GM23338 (cell line): ENCODE data around the gene KLHDC9. TPM values are rescaled to one million over a fixed set of nuclear protein-coding genes. Genes with fewer than 3 reads are reported as not detected.
"Not testable (repeated sequence)": the region's sequence is repeated elsewhere in the genome, so short reads cannot be mapped to it uniquely, and the experiment has no call there.

ENCODE experiments used
- ATAC-seq: fragments of 200-7000 bp; cut with Tn5 transposase; 3 replicates; pipeline ENCODE4 v1.9.1; 2020
- DNase-seq: peaks from one replicate; pipeline ENCODE4 v3.0.0-alpha.2; 2015; ENCODE audit warnings: low spot score
- H2AFZ ChIP-seq: fragments of 200-600 bp; sonication (generic); 2 replicates; pipeline ENCODE4 v1.8.0; 2016; ENCODE audit warnings: antibody characterized with exemption, mild to moderate bottlenecking, moderate library complexity
- H3F3A ChIP-seq: fragments of 200-600 bp; sonication (generic); replicated peaks from 2 replicates; pipeline ENCODE4 v1.8.0; 2017; ENCODE audit warnings: antibody characterized with exemption, mixed run types, low read depth
- H3K27ac ChIP-seq: fragments of 200-600 bp; sonication (generic); 2 replicates; pipeline ENCODE4 v1.6.1; 2016; ENCODE audit warnings: low read depth
- H3K27me3 ChIP-seq: fragments of 200-600 bp; sonication (generic); 2 replicates; pipeline ENCODE4 v1.8.0; 2016; ENCODE audit warnings: mild to moderate bottlenecking, mixed run types, moderate library complexity; ENCODE audit not compliant: insufficient read depth
- H3K36me3 ChIP-seq: fragments of 200-600 bp; sonication (generic); 2 replicates; pipeline ENCODE4 v1.8.0; 2016; ENCODE audit warnings: mild to moderate bottlenecking; ENCODE audit not compliant: insufficient read depth
- H3K4me1 ChIP-seq: fragments of 200-600 bp; sonication (generic); 2 replicates; pipeline ENCODE4 v1.8.0; 2016; ENCODE audit warnings: mild to moderate bottlenecking, moderate library complexity; ENCODE audit not compliant: insufficient read depth
- H3K4me2 ChIP-seq: fragments of 200-600 bp; sonication (generic); 2 replicates; pipeline ENCODE4 v1.7.1; 2017; ENCODE audit warnings: mixed run types
- H3K4me3 ChIP-seq: fragments of 200-600 bp; sonication (generic); 2 replicates; pipeline ENCODE4 v1.6.1; 2016; ENCODE audit warnings: mixed run types
- H3K79me2 ChIP-seq: fragments of 200-600 bp; sonication (generic); replicated peaks from 2 replicates; pipeline ENCODE4 v1.8.0; 2017; ENCODE audit warnings: mild to moderate bottlenecking; ENCODE audit not compliant: insufficient read depth
- H3K9me2 ChIP-seq: fragments of 200-600 bp; sonication (generic); 2 replicates; pipeline ENCODE4 v1.8.0; 2017; ENCODE audit not compliant: insufficient read depth
- H4K20me1 ChIP-seq: fragments of 200-600 bp; sonication (generic); replicated peaks from 2 replicates; pipeline ENCODE4 v1.8.0; 2017; ENCODE audit warnings: mild to moderate bottlenecking; ENCODE audit not compliant: insufficient read depth
- H3K27ac Mint-ChIP-seq: 2 replicates; pipeline ENCODE4 v1.8.0; 2020; ENCODE audit warnings: inconsistent platforms, mild to moderate bottlenecking, moderate library complexity, mixed read lengths
- H3K27me3 Mint-ChIP-seq: 3 replicates; pipeline ENCODE4 v1.8.0; 2022; ENCODE audit warnings: low read depth, mild to moderate bottlenecking, moderate library complexity, mixed read lengths, inconsistent platforms; ENCODE audit not compliant: insufficient read depth, poor library complexity
- H3K36me3 Mint-ChIP-seq: 3 replicates; pipeline ENCODE4 v1.8.0; 2021; ENCODE audit warnings: low read depth, mild to moderate bottlenecking, inconsistent platforms, moderate library complexity, mixed read lengths
- H3K4me1 Mint-ChIP-seq: 3 replicates; pipeline ENCODE4 v1.8.0; 2020; ENCODE audit warnings: mild to moderate bottlenecking, inconsistent platforms, mixed read lengths
- H3K4me3 Mint-ChIP-seq: 3 replicates; pipeline ENCODE4 v1.8.0; 2021; ENCODE audit warnings: moderate library complexity, mild to moderate bottlenecking, inconsistent platforms, mixed read lengths
- H3K9me3 Mint-ChIP-seq: 3 replicates; pipeline ENCODE4 v1.8.0; 2020; ENCODE audit warnings: moderate library complexity, mild to moderate bottlenecking, inconsistent platforms, mixed read lengths
- NANOG ChIP-seq: IDR thresholded peaks from 2 replicates; pipeline ENCODE4 v1.6.1; 2016; ENCODE audit warnings: antibody characterized with exemption, borderline replicate concordance
- ZNF114 ChIP-seq: fragments of 250-450 bp; sonication (Bioruptor Pico); IDR thresholded peaks from 2 replicates; pipeline ENCODE4 v1.5.0; 2020; ENCODE audit warnings: mild to moderate bottlenecking, moderate library complexity
- polyA plus RNA-seq: library from polyadenylated mRNA; unstranded; fragments of >200 nt; fragmentation: Nextera tagmentation; extraction: Ambion mirVana; gene quantifications from 2 replicates; pipeline ENCODE4 v1.2.1, GENCODE V29; 2016
- total RNA-seq: library from RNA; depleted of rRNA; stranded (reverse); fragments of >200 nt; shearing (Covaris generic); gene quantifications from 2 replicates; pipeline ENCODE4 v1.2.3, GENCODE V29; 2014
- TF ChIP-seq, protein P1 (sequence below): fragments of 250-450 bp; sonication (Bioruptor Pico); IDR thresholded peaks from 2 replicates; pipeline ENCODE4 v1.5.0; 2020; ENCODE audit warnings: mild to moderate bottlenecking, moderate library complexity
- TF ChIP-seq, protein P2 (sequence below), 2 experiments: fragments of 200-600 bp in 1 of 2; sonication (generic) in 1 of 2; conservative IDR thresholded peaks; 2 replicates each; pipeline versions ENCODE4 v1.5.1 to v1.6.1; 2016 to 2017; ENCODE audit warnings: antibody characterized with exemption in 2 of 2, low read depth in 2 of 2, mild to moderate bottlenecking in 2 of 2, moderate library complexity in 1 of 2

Gene KLHDC9
- total and polyA plus RNA-seq, 2 experiments from 2014 or later, result 5.6 to 6.6 TPM

GRCh38 chr1:161115132-161115711 lies 17.1 kb downstream of the KLHDC9 start (continued):
- TF ChIP-seq NANOG, result no peak
- TF ChIP-seq, protein P1, sequence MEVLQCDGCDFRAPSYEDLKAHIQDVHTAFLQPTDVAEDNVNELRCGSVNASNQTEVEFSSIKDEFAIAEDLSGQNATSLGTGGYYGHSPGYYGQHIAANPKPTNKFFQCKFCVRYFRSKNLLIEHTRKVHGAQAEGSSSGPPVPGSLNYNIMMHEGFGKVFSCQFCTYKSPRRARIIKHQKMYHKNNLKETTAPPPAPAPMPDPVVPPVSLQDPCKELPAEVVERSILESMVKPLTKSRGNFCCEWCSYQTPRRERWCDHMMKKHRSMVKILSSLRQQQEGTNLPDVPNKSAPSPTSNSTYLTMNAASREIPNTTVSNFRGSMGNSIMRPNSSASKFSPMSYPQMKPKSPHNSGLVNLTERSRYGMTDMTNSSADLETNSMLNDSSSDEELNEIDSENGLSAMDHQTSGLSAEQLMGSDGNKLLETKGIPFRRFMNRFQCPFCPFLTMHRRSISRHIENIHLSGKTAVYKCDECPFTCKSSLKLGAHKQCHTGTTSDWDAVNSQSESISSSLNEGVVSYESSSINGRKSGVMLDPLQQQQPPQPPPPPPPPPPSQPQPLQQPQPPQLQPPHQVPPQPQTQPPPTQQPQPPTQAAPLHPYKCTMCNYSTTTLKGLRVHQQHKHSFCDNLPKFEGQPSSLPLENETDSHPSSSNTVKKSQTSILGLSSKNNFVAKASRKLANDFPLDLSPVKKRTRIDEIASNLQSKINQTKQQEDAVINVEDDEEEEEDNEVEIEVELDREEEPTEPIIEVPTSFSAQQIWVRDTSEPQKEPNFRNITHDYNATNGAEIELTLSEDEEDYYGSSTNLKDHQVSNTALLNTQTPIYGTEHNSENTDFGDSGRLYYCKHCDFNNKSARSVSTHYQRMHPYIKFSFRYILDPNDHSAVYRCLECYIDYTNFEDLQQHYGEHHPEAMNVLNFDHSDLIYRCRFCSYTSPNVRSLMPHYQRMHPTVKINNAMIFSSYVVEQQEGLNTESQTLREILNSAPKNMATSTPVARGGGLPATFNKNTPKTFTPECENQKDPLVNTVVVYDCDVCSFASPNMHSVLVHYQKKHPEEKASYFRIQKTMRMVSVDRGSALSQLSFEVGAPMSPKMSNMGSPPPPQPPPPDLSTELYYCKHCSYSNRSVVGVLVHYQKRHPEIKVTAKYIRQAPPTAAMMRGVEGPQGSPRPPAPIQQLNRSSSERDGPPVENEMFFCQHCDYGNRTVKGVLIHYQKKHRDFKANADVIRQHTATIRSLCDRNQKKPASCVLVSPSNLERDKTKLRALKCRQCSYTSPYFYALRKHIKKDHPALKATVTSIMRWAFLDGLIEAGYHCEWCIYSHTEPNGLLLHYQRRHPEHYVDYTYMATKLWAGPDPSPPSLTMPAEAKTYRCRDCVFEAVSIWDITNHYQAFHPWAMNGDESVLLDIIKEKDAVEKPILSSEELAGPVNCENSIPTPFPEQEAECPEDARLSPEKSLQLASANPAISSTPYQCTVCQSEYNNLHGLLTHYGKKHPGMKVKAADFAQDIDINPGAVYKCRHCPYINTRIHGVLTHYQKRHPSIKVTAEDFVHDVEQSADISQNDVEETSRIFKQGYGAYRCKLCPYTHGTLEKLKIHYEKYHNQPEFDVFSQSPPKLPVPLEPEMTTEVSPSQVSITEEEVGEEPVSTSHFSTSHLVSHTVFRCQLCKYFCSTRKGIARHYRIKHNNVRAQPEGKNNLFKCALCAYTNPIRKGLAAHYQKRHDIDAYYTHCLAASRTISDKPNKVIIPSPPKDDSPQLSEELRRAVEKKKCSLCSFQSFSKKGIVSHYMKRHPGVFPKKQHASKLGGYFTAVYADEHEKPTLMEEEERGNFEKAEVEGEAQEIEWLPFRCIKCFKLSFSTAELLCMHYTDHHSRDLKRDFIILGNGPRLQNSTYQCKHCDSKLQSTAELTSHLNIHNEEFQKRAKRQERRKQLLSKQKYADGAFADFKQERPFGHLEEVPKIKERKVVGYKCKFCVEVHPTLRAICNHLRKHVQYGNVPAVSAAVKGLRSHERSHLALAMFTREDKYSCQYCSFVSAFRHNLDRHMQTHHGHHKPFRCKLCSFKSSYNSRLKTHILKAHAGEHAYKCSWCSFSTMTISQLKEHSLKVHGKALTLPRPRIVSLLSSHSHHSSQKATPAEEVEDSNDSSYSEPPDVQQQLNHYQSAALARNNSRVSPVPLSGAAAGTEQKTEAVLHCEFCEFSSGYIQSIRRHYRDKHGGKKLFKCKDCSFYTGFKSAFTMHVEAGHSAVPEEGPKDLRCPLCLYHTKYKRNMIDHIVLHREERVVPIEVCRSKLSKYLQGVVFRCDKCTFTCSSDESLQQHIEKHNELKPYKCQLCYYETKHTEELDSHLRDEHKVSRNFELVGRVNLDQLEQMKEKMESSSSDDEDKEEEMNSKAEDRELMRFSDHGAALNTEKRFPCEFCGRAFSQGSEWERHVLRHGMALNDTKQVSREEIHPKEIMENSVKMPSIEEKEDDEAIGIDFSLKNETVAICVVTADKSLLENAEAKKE (CRISPR knock-in tag), result no peak
- no peak for TF ChIP-seq ZNF114 (CRISPR knock-in tag)
- TF ChIP-seq, protein P2, sequence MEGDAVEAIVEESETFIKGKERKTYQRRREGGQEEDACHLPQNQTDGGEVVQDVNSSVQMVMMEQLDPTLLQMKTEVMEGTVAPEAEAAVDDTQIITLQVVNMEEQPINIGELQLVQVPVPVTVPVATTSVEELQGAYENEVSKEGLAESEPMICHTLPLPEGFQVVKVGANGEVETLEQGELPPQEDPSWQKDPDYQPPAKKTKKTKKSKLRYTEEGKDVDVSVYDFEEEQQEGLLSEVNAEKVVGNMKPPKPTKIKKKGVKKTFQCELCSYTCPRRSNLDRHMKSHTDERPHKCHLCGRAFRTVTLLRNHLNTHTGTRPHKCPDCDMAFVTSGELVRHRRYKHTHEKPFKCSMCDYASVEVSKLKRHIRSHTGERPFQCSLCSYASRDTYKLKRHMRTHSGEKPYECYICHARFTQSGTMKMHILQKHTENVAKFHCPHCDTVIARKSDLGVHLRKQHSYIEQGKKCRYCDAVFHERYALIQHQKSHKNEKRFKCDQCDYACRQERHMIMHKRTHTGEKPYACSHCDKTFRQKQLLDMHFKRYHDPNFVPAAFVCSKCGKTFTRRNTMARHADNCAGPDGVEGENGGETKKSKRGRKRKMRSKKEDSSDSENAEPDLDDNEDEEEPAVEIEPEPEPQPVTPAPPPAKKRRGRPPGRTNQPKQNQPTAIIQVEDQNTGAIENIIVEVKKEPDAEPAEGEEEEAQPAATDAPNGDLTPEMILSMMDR (conservative IDR thresholded peaks at IDR 0.05; ENCODE audit: low read depth in 2 of 2), result no peak

DNA sequence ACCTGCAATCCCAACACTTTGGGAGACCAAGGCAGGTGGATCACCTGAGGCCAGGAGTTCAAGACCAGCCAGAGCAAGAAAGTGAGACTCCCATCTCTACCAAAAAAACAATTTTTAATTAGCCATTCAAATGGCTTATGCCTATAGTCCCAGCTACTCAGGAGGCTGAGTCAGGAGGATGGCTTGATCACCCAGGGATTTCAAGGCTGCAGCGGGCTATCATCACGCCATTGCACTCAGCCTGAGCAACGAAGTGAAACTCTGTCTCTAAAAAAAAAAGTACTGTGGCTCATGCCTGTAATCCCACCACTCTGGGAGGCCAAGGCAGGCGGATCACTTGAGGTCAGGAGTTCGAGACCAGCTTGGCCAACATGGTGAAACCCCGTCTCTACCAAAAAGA lies 17.8 kb downstream of the KLHDC9 start:
- H3K9me2 ChIP-seq, DNase-seq, H2AFZ ChIP-seq, H3K4me2 ChIP-seq, ATAC-seq, H3K4me3 ChIP-seq, H3K9me3 Mint-ChIP-seq, H3K27ac Mint-ChIP-seq, H3K27me3 ChIP-seq, H3K36me3 ChIP-seq, H3K27ac ChIP-seq: not testable (repeated sequence)
- Histone ChIP-seq H3K4me1 (peaks cover 21% of the 10 kb centered on the region), H3K79me2 (peaks cover 73% of the 10 kb centered on the region), H3F3A (peaks cover 33% of the 10 kb centered on the region), H4K20me1 (peaks cover 44% of the 10 kb centered on the region)
- peak overlapping the region; percentile 96; the same call in 2 of the 3 replicates for H3K4me3 Mint-ChIP-seq
- peaks cover 15% of the 10 kb centered on the region for H3K27me3 Mint-ChIP-seq
- H3K36me3 Mint-ChIP-seq, result peaks cover 16% of the 10 kb centered on the region
- H3K4me1 Mint-ChIP-seq, result peaks cover 22% of the 10 kb centered on the region
